SW 1271 (cell line): Measurements from ENCODE around the gene BTNL9.
"Not testable (repeated sequence)": the region's sequence is repeated elsewhere in the genome, so short reads cannot be mapped to it uniquely, and the experiment has no call there.

Experiments
- DNase-seq, 2 experiments: peaks; one replicate each; lab custom pipeline; 2025; lab: John Stamatoyannopoulos, UW

Gene BTNL9

GRCh38 chr5:181062631-181063030 lies 22.6 kb downstream of the BTNL9 start:
- no peak for DNase-seq

GRCh38 chr5:181063514-181063913 lies 23.4 kb downstream of the BTNL9 start:
- DNase-seq, result no peak

GRCh38 chr5:181064987-181065386 lies 24.9 kb downstream of the BTNL9 start:
- DNase-seq, result no peak

- DNase-seq, result no peak
Observed at GRCh38 chr5:181069767-181070491, 29.9 kb downstream of the BTNL9 start.

GRCh38 chr5:181070523-181070922 lies 30.5 kb downstream of the BTNL9 start:
- DNase-seq, result no peak

- no peak for DNase-seq
Observed at GRCh38 chr5:181071257-181071656, 31.2 kb downstream of the BTNL9 start.

- no peak for DNase-seq
Observed at GRCh38 chr5:181076920-181077319, 36.9 kb downstream of the BTNL9 start.

GRCh38 chr5:181081989-181082388 lies 41.9 kb downstream of the BTNL9 start:
- DNase-seq, result no peak

- DNase-seq, result no peak
Observed at GRCh38 chr5:181084621-181085195, 44.6 kb downstream of the BTNL9 start.

GRCh38 chr5:181086026-181086883 lies 46.2 kb downstream of the BTNL9 start:
- no peak for DNase-seq

- DNase-seq, result no peak
Observed at GRCh38 chr5:181086884-181087205, 46.8 kb downstream of the BTNL9 start.

GRCh38 chr5:181087309-181087708 lies 47.2 kb downstream of the BTNL9 start:
- DNase-seq, result no peak

GRCh38 chr5:181088289-181088688 lies 48.2 kb downstream of the BTNL9 start:
- peak in 1 of 2 experiments; percentile 24 for DNase-seq

GRCh38 chr5:181092428-181092827 lies 52.4 kb downstream of the BTNL9 start:
- DNase-seq, result no peak

- DNase-seq, result not testable (repeated sequence)
Observed at GRCh38 chr5:181095162-181095561, 55.1 kb downstream of the BTNL9 start.

GRCh38 chr5:181096721-181097382 lies 56.8 kb downstream of the BTNL9 start:
- not testable (repeated sequence) for DNase-seq

GRCh38 chr5:181097383-181097753 lies 57.3 kb downstream of the BTNL9 start:
- DNase-seq, result not testable (repeated sequence)

GRCh38 chr5:181097759-181098491 lies 57.9 kb downstream of the BTNL9 start:
- not testable (repeated sequence) for DNase-seq

- DNase-seq, result no peak
Observed at GRCh38 chr5:181098762-181099601, 58.9 kb downstream of the BTNL9 start.

- DNase-seq, result no peak
Observed at GRCh38 chr5:181099602-181100086, 59.6 kb downstream of the BTNL9 start.
